ENCODE measurements around the gene SEMA4D. TPM values are rescaled to one million over a fixed set of nuclear protein-coding genes. Genes with fewer than 3 reads are reported as not detected.
A peak's percentile ranks its signal among the peaks of the same experiment; 100 is the strongest.

The SEMA4D gene
- 54.3 TPM for total RNA-seq

GRCh38 chr9:89497978-89498851 lies at the start of gene SEMA4D:
TSS of gene SEMA4D (minus strand) at chr9:89498113. CDS start at chr9:89405456, 92,657 bp downstream.
- DNase-seq (ENCODE audit: low spot score), result peak; percentile 87

- DNase-seq (ENCODE audit: low spot score), result no peak
Measured at GRCh38 chr9:89547000-89547399, 49.1 kb upstream of the SEMA4D start.

- DNase-seq (ENCODE audit: low spot score), result no peak
Measured at GRCh38 chr9:89544279-89544661, 46.4 kb upstream of the SEMA4D start.

- DNase-seq (ENCODE audit: low spot score), result no peak
Measured at GRCh38 chr9:89543621-89544278, 45.8 kb upstream of the SEMA4D start.

- no peak for DNase-seq (ENCODE audit: low spot score)
Measured at GRCh38 chr9:89543111-89543510, 45.2 kb upstream of the SEMA4D start.

- no peak for DNase-seq (ENCODE audit: low spot score)
Measured at GRCh38 chr9:89542401-89543021, 44.6 kb upstream of the SEMA4D start.

GRCh38 chr9:89541798-89542197 lies 43.9 kb upstream of the SEMA4D start:
- no peak for DNase-seq (ENCODE audit: low spot score)

- DNase-seq (ENCODE audit: low spot score), result no peak
Measured at GRCh38 chr9:89539374-89539773, 41.5 kb upstream of the SEMA4D start.

- no peak for DNase-seq (ENCODE audit: low spot score)
Measured at GRCh38 chr9:89538871-89539270, 41.0 kb upstream of the SEMA4D start.

GRCh38 chr9:89537166-89537565 lies 39.3 kb upstream of the SEMA4D start:
- no peak for DNase-seq (ENCODE audit: low spot score)

- no peak for DNase-seq (ENCODE audit: low spot score)
Measured at GRCh38 chr9:89536600-89536999, 38.7 kb upstream of the SEMA4D start.

GRCh38 chr9:89536145-89536574 lies 38.2 kb upstream of the SEMA4D start:
- no peak for DNase-seq (ENCODE audit: low spot score)

GRCh38 chr9:89535461-89535860 lies 37.5 kb upstream of the SEMA4D start:
- DNase-seq (ENCODE audit: low spot score), result no peak

GRCh38 chr9:89534515-89535287 lies 36.8 kb upstream of the SEMA4D start:
- DNase-seq (ENCODE audit: low spot score), result no peak

- no peak for DNase-seq (ENCODE audit: low spot score)
Measured at GRCh38 chr9:89533411-89534095, 35.6 kb upstream of the SEMA4D start.

GRCh38 chr9:89532944-89533343 lies 35.0 kb upstream of the SEMA4D start:
- DNase-seq (ENCODE audit: low spot score), result no peak

GRCh38 chr9:89532478-89532877 lies 34.6 kb upstream of the SEMA4D start:
- DNase-seq (ENCODE audit: low spot score), result no peak

- no peak for DNase-seq (ENCODE audit: low spot score)
Measured at GRCh38 chr9:89531766-89532165, 33.9 kb upstream of the SEMA4D start.

GRCh38 chr9:89530726-89531125 lies 32.8 kb upstream of the SEMA4D start:
- no peak for DNase-seq (ENCODE audit: low spot score)

- no peak for DNase-seq (ENCODE audit: low spot score)
Measured at GRCh38 chr9:89529243-89530035, 31.5 kb upstream of the SEMA4D start.
